ENCODE data around the gene EDEM2. TPM values are rescaled to one million over a fixed set of nuclear protein-coding genes. Genes with fewer than 3 reads are reported as not detected.
"Not testable (repeated sequence)": the region's sequence is repeated elsewhere in the genome, so short reads cannot be mapped to it uniquely, and the experiment has no call there.

Gene EDEM2, protein sequence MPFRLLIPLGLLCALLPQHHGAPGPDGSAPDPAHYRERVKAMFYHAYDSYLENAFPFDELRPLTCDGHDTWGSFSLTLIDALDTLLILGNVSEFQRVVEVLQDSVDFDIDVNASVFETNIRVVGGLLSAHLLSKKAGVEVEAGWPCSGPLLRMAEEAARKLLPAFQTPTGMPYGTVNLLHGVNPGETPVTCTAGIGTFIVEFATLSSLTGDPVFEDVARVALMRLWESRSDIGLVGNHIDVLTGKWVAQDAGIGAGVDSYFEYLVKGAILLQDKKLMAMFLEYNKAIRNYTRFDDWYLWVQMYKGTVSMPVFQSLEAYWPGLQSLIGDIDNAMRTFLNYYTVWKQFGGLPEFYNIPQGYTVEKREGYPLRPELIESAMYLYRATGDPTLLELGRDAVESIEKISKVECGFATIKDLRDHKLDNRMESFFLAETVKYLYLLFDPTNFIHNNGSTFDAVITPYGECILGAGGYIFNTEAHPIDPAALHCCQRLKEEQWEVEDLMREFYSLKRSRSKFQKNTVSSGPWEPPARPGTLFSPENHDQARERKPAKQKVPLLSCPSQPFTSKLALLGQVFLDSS
- 10 to 100 TPM; 18.8 to 19.0 TPM for total RNA-seq

- ChIA-PET CTCF (interaction anchor here (0.5 to 2.3 kb wide), 7 partner anchors 16 to 692 kb away, joined by 3 to 9 read pairs (median 4); no protein-coding TSS in a partner anchor), POLR2A (interaction anchor here (0.7 to 1.4 kb wide), 5 partner anchors 51 to 228 kb away, joined by 3 to 10 read pairs (median 5); partner anchors contain the start of genes EIF6 and MMP24OS)
Observed at GRCh38 chr20:35146920-35147574, at the start of gene EDEM2. TSS of gene EDEM2 (minus strand) at chr20:35147336. CDS start at chr20:35147258, 78 bp downstream.

DNA sequence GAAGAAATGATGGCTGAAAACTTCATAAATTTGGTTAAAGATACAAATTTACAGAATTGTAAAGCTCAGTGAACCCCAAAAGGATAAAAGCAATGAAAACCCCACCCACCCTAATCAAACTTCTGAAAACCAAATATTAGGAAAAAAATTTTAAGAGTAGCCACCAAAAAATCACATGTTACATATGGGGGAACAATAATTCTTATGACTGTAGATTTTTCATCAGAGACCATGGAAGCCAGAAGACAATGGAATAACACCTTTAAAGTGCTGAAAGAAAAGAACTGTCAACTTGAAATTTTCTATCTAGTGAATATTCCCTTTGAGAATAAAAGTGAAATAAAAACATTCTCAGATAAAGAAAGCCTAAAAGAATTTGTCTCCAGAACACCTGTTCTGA is 49.2 kb upstream of the EDEM2 start:
- CTCF ChIA-PET, result no interaction called here

DNA sequence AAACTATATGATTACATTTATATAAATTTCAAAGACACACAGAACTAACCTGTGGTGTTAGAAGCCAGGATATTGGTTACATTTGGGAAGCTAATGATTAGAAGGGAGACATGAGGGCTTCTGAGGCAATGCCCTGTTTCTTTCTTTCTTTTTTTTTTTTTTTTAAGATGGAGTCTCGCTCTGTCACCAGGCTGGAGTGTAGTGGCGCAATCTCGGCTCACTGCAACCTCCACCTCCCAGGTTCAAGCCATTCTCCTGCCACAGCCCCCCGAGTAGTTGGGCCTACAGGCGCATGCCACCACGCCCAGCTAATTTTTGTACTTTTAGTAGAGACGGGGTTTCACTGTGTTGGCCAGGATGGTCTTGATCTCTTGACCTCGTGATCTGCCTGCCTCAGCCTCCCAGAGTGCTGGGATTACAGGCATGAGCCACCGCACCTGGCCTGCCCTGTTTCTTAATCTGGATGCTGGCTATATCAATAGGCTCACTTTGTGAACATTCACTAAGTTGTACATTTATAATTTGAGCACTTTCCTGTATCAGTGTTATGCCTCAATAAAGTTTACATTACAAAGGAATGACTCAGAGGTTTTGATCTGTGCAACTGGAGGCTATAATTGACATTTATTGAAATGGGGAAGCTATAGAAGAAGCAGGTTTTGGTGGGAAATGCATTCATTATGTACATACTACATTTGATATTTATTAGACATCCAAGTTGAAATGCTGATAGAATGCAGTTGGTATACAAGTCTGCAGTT is 46.1 kb upstream of the EDEM2 start:
- CTCF ChIA-PET, result interaction anchor here (1.0 to 1.5 kb wide), 2 partner anchors 45 to 97 kb away, joined by 3 to 5 read pairs; no protein-coding TSS in a partner anchor
- POLR2A ChIA-PET, result not testable (repeated sequence)

More for the DNA sequence above, 49.2 kb upstream of the EDEM2 start:
- POLR2A ChIA-PET, result no interaction called here

DNA sequence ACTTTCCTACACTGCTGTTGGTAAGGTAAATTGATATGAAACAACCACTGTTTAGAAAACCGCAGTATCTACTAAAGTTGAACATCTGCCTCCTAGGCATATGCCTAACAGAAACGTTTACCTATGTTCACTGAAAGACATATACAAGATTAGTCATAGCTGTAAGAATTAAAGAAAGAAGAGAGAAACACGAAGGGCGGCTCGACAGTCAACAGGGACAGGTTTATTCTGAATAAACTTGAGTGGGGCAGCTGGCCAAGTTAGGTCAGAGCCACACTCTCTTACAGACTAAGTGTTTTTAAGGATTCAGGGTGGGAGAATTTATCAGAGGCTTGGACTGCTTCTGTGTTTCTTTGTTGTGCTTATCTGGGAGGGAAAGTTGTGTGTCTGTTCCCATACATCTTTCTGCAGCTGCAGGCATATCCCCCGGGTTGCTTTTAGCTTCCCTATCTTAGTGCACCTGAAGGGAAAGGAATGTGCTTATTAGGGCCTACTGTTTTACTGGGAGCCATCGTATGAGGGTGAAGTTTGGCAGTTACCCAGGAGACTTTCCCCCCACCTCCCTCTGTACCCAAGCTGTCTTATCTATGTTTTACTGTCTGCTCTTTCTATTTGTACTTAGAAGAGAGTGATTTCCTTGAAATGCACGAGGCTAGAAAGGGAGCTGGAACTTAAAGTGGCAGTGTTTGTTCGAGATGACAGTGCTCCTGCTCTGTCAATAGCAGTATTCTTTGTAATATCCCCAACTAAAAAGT is 45.2 kb upstream of the EDEM2 start:
- ChIA-PET POLR2A (no interaction called here), CTCF (interaction anchor here (0.9 to 1.5 kb wide), 2 partner anchors 48 to 96 kb away, joined by 3 to 5 read pairs; no protein-coding TSS in a partner anchor)

DNA sequence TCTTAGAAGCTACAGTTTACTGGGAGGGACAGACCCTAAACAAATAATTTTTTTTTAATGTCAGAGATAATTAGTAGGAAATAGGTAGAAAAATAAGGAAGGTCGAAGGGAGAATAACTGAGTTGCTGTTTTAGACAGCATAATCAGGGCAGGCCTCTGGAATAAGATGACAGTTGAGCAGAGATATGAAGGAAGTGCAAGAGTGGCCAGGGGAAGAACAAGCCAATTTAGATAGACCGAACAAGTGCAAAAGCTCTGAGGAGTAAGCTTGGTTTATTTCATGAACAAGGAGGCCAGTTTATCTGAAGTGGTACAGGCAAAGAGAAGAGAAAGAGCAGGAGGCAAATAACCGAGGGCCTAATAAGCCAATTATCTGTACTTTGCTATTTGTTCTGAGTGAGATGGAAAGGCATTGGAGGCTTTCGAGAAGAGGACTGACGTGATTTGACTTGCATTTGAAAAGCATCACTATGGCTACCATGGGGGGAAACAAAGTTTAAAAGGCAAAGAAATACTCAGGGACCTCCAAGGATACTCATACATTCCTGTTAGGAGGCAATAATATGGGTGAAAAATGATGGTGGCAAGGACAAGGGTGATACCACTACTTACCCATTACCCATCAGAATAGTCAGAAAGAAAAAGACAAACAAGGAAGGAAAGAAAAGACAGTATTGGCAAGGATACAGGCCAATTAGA is 44.4 kb upstream of the EDEM2 start:
- CTCF ChIA-PET, result interaction anchor here (0.9 kb wide), 1 partner anchor 47 kb away, joined by 3 read pairs; no protein-coding TSS in a partner anchor
- POLR2A ChIA-PET, result no interaction called here

DNA sequence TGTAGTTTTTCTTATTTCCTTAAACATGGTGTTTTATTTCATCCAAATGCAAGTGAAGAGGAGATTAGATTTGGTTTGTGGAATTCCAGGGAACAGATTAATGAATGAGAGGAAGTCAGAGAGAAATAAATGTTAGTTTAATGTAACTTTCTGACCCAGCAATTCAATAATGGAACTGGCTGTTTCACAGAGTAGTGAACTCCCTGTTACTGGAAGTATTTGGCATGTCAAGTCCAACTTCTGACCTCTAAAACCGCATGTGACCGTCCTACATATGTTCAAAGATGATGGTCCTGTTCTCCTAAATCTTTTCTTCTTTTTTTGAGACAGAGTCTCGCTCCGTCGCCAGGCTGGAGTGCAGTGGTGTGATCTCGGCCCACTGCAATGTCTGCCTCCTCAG is 43.4 kb upstream of the EDEM2 start:
- ChIA-PET POLR2A (no interaction called here), CTCF (no interaction called here)

DNA sequence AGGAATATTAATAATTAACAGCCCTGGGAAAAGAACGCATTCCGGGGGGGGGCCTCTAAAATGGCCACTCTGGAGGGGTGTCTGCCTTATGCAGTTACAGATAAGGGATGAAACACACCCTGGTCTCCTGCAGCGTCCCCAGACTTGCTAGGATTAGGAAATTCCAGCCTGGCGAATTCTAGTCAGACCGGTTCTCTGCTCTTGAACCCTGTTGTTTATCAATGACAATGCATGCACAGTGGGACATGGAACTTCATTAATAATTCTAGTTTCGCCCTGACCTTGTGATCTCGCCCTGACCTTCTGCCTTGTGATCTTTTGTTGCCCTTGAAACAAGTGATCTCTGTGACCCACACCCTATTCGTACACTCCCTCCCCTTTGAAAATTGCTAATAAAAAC is 42.1 kb upstream of the EDEM2 start:
- CTCF ChIA-PET, POLR2A ChIA-PET: not testable (repeated sequence)

DNA sequence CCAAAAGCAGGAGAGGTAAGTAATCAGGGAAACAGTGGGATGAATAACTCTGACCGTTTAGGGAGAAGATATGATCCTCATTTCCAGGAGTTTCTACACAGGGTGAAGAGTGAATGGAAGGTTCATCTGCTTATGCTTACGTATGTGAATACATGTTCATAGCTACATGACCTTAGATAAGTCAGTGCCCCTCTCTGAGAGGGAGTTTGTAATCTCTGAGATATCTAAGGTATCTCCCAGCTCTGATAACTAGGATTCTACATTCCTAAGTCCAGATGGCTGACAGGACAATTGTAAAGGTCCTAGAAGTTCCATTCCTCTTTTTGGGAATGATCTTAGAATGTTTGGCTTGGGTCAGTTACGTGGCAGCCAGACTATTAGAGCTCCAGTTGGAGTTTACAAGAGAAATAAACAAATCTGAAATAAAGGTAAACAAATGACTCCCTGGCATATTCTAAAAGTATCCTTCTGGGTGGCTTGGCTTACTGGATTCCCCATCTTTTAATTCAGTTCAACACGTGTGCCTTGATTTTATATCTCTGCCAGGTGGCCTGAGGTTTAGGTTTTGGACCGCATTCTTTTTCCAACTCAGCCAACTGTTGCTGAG is 40.6 kb upstream of the EDEM2 start:
- POLR2A ChIA-PET, result no interaction called here
- CTCF ChIA-PET, result no interaction called here

DNA sequence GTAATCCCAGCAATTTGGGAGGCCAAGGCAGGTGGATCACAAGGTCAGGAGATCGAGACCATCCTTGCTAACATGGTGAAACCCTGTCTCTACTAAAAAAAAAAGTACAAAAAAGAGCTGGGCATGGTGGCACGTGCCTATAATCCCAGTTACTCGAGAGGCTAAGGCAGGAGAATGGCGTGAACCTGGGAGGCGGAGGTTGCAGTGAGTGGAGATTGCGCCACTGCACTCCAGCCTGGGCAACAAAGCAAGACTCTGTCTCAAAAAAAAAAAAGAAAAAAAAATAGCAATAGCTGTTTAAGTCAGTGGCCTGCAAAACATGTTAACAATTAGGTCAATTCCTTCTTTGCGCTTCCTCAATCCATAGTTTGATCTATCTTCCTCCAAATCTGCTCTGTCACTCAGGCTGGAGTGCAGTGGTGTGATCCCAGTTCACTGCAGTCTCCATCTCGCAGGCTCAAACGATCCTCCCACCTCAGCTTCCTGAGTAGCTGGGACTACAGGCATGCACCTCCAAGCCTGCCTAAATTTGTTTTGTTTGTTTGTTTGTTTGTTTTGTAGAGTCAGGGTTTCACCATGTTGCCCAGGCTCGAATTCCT is 39.7 kb upstream of the EDEM2 start:
- CTCF ChIA-PET, POLR2A ChIA-PET: not testable (repeated sequence)

GRCh38 chr20:35181731-35182130 is 34.6 kb upstream of the EDEM2 start:
- CTCF ChIA-PET, result no interaction called here
- POLR2A ChIA-PET, result no interaction called here

DNA sequence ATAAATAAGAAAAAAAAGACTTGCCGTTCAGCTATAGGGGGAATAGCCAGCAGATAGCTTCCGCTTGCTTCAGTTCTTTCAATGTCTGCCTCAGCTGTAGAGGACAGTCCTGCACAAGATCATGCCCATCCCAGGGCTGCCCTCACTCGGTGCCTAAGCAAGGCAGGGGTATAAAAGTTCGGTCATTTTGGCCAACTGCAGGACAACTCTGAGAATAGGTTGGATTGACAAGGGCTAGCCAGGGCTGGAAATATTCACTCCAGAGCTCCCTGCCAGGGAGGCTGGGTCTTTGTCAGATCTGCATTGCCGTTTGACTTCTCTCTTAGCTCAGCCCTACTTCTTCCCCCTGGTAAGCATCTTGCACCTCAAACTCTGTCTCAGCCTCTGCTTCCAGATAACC is 33.1 kb upstream of the EDEM2 start:
- ChIA-PET POLR2A (no interaction called here), CTCF (no interaction called here)

DNA sequence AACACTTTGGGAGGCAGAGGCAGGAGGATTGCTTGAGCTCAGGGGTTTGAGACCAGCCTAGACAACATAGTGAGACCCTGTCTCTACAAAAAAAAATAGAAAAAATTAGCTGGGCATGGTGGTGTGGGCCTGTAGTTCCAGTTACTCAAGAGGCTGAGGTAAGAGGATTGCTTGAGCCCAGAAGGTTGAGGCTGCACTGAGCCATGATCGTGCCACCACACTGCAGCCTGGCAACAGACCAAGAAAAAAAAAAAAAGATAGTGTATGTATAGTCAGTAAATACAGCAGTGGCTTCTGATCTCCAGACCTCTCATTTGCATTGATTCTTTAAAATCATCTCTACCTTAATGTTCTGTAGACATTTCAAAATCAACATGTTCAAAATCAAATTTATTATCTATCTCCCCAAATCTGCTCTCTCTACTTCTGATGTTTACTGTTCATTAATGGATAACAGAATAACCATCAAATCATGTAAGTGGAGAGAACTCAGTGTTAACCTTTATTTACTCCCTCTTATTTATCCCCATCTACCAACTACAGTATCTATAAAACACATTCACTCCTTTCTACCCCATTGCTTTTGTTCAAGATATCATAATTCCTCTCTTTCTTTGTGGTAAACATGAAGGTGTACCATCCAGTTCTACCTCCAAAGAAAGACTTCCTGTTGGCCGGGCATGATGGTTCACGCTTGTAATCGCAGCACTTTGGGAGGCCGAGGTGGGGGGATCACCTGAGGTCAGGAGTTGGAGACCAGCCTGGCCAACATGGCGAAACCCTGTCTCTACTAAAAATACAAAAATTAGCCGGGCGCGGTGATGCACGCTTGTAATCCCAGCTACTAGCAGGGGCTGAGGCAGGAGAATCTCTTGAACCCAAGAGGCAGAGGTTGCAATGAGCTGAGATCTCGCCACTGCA is 32.4 kb upstream of the EDEM2 start:
- CTCF ChIA-PET, result interaction anchor here (0.6 to 0.7 kb wide), 3 partner anchors 43 to 407 kb away, joined by 3 to 5 read pairs (median 3); no protein-coding TSS in a partner anchor
- POLR2A ChIA-PET, result no interaction called here

- ChIA-PET CTCF (no interaction called here), POLR2A (interaction anchor here (0.6 kb wide), 1 partner anchor 67 kb away, joined by 7 read pairs; no protein-coding TSS in a partner anchor)
Observed at GRCh38 chr20:35176132-35176531, 29.0 kb upstream of the EDEM2 start.

- ChIA-PET CTCF (no interaction called here), POLR2A (no interaction called here)
Observed at GRCh38 chr20:35174458-35175216, 27.5 kb upstream of the EDEM2 start.

DNA sequence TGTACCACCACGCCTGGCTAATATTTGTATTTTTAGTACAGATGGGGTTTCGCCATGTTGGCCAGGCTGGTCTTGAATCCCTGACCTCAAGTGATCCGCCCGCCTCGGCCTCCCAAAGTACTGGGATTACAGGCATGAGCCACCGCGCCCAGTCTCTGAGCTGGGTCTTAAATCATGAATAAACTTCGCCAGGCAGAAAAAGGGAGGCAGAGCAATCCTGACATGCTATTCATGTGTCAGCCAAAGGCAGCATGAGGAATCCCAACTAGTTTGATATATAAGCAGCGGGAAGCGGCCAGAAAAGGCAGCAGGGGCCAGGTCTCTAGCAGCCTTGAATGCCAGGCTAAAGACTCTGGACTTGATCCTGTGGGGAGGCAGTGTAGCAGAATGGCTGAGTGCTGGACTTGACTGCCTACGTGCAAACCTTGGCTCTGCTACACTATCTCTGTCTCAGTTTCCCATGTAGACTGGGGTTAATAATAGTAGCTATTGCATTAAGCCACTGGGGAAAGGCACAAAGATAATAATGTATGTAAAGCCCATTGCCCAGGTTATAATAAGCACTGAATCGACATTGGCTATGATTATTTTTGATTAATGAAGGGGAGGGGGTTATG is 26.5 kb upstream of the EDEM2 start:
- POLR2A ChIA-PET, result no interaction called here
- CTCF ChIA-PET, result no interaction called here

DNA sequence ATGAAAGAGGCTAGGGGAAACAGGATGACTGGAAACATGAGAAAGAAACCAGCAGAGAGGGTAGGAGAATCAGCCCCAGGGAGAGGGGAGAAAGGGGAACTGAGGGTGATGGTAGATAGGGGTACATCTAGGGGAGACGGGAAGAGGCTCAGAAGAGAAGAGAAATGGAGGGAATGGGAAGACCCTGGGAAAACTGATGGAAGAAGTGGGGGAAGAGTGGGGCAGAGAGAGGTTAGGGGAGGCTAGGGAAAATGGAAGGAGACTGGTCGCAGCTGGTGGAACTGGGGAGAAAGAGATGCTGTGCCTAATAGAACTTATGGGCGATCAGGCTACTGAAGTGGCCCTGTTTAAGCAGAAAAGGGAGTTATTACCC is 25.3 kb upstream of the EDEM2 start:
- ChIA-PET POLR2A (no interaction called here), CTCF (no interaction called here)

Measured in activated CD8-positive, alpha-beta memory T cell treated with anti-CD3 and anti-CD28 coated beads for 36 hours (primary cell).